GM12878 (cell line): ENCODE results near the gene GTF2B. TPM values are rescaled to one million over a fixed set of nuclear protein-coding genes. Genes with fewer than 3 reads are reported as not detected.

ENCODE experiments used
- BACH1 ChIP-seq: fragments of 450-650 bp; IDR thresholded peaks from 2 replicates; pipeline ENCODE4 v1.6.1; 2017; ENCODE audit warnings: mild to moderate bottlenecking, borderline replicate concordance
- CHD4 ChIP-seq: fragments of 200-600 bp; sonication (generic); IDR thresholded peaks from 2 replicates; pipeline ENCODE4 v1.6.1; 2016; ENCODE audit warnings: mild to moderate bottlenecking
- CREM ChIP-seq: IDR thresholded peaks from 2 replicates; pipeline ENCODE4 v1.6.1; 2014; ENCODE audit warnings: antibody characterized with exemption, low read depth
- DPF2 ChIP-seq: fragments of 450-650 bp; IDR thresholded peaks from 2 replicates; pipeline ENCODE4 v1.6.1; 2017; ENCODE audit warnings: mild to moderate bottlenecking
- EGR1 ChIP-seq, 2 experiments: IDR thresholded peaks; 1 replicate in 1 of 2; 2 replicates in 1 of 2; pipeline ENCODE4 v1.6.1; 2011 to 2012; ENCODE audit warnings: low read depth in 2 of 2, low read length in 2 of 2, borderline replicate concordance in 1 of 2, mild to moderate bottlenecking in 1 of 2, moderate library complexity in 1 of 2
- ESRRA ChIP-seq: IDR thresholded peaks from 2 replicates; pipeline ENCODE4 v1.6.1; 2012; ENCODE audit warnings: mild to moderate bottlenecking, low read length, improper control_type of control experiment
- ETV6 ChIP-seq, 2 experiments: fragments of 450-650 bp in 1 of 2; IDR thresholded peaks in 1 of 2; conservative IDR thresholded peaks in 1 of 2; 2 replicates each; pipeline ENCODE4 v1.6.1; 2014; ENCODE audit warnings: antibody characterized with exemption in 1 of 2, borderline replicate concordance in 1 of 2, low read depth in 1 of 2, mild to moderate bottlenecking in 1 of 2, moderate library complexity in 1 of 2
- JUNB ChIP-seq: IDR thresholded peaks from 2 replicates; pipeline ENCODE4 v1.6.1; 2016; ENCODE audit warnings: antibody characterized with exemption, mild to moderate bottlenecking
- MTA2 ChIP-seq: fragments of 450-650 bp; IDR thresholded peaks from 2 replicates; pipeline ENCODE4 v1.6.1; 2016; ENCODE audit warnings: low read depth, mild to moderate bottlenecking, moderate library complexity
- MTA3 ChIP-seq: IDR thresholded peaks from 2 replicates; pipeline ENCODE4 v1.6.1; 2012; ENCODE audit warnings: low read length, inconsistent platforms, borderline replicate concordance
- MXI1 ChIP-seq: fragments of 150-350 bp; IDR thresholded peaks from 2 replicates; pipeline ENCODE4 v1.6.1; 2011; ENCODE audit warnings: low read depth, mild to moderate bottlenecking, inconsistent platforms, low read length, improper control_type of control experiment
- NFIC ChIP-seq: IDR thresholded peaks from 2 replicates; pipeline ENCODE4 v1.6.1; 2012; ENCODE audit warnings: low read depth, mild to moderate bottlenecking, inconsistent platforms, low read length, moderate library complexity
- NFXL1 ChIP-seq: fragments of 450-650 bp; IDR thresholded peaks from 2 replicates; pipeline ENCODE4 v1.6.1; 2017; ENCODE audit warnings: antibody characterized with exemption, mild to moderate bottlenecking, borderline replicate concordance
- NFYB ChIP-seq: IDR thresholded peaks from 2 replicates; pipeline ENCODE4 v1.6.1; 2011; ENCODE audit warnings: low read depth, mild to moderate bottlenecking, low read length, improper control_type of control experiment, moderate library complexity; ENCODE audit not compliant: insufficient read depth
- RAD51 ChIP-seq: fragments of 450-650 bp; IDR thresholded peaks from 2 replicates; pipeline ENCODE4 v1.6.1; 2016; ENCODE audit warnings: moderate library complexity, mild to moderate bottlenecking, inconsistent platforms
- RB1 ChIP-seq: fragments of 450-650 bp; formaldehyde crosslinking; IDR thresholded peaks from 2 replicates; pipeline ENCODE4 v1.6.1; 2017; ENCODE audit warnings: mild to moderate bottlenecking, borderline replicate concordance
- RELA ChIP-seq: fragments of 450-650 bp; IDR thresholded peaks from 2 replicates; pipeline ENCODE4 v1.8.0; 2014; ENCODE audit warnings: borderline replicate concordance; ENCODE audit not compliant: partially characterized antibody
- STAT1 ChIP-seq: fragments of 450-650 bp; conservative IDR thresholded peaks from 2 replicates; pipeline ENCODE4 v1.6.1; 2014; ENCODE audit warnings: antibody characterized with exemption, mild to moderate bottlenecking
- SUPT20H ChIP-seq: IDR thresholded peaks from 2 replicates; pipeline ENCODE4 v1.6.1; 2011; ENCODE audit warnings: low read depth, mild to moderate bottlenecking, low read length, moderate library complexity, borderline replicate concordance; ENCODE audit not compliant: control insufficient read depth
- ZBED1 ChIP-seq: IDR thresholded peaks from 2 replicates; pipeline ENCODE4 v1.6.1; 2016; ENCODE audit warnings: borderline replicate concordance
- polyA plus RNA-seq, 11 experiments: library from polyadenylated mRNA; depleted of rRNA in 4 of 11; unstranded in 6 of 11; stranded (reverse) in 5 of 11; fragments of >200 nt; fragmentation: Nextera tagmentation in 4 of 11; fragmentation: Illumina TruSeq in 1 of 11; extraction: Ambion mirVana in 4 of 11; extraction: Trizol in 1 of 11; gene quantifications; 1 replicate in 1 of 11; 2 replicates in 10 of 11; pipeline versions ENCODE4 v1.2.1 to v1.2.3, GENCODE V29; 2011 to 2016; ENCODE audit warnings: inconsistent platforms in 2 of 11, missing spikeins in 2 of 11, low read depth in 1 of 11
- total RNA-seq, 4 experiments: library from RNA; depleted of rRNA in 3 of 4; stranded (reverse); fragments of >200 nt in 3 of 4; fragmentation: Illumina TruSeq in 1 of 4; extraction: Trizol in 1 of 4; gene quantifications; 2 replicates each; pipeline versions ENCODE4 v1.2.1 to v1.2.3, GENCODE V29; 2013 to 2021
- TF ChIP-seq, protein P1 (sequence below): IDR thresholded peaks from 2 replicates; pipeline ENCODE4 v1.6.1; 2012; ENCODE audit warnings: low read length, inconsistent platforms
- TF ChIP-seq, protein P2 (sequence below): fragments of 150-350 bp; IDR thresholded peaks from 2 replicates; pipeline ENCODE4 v1.6.1; 2014; ENCODE audit warnings: mild to moderate bottlenecking, low read depth, low read length
- TF ChIP-seq, protein P3 (sequence below): IDR thresholded peaks from 2 replicates; pipeline ENCODE4 v1.6.1; 2012; ENCODE audit warnings: low read depth, low read length, improper control_type of control experiment
- TF ChIP-seq, protein P4 (sequence below): IDR thresholded peaks from 2 replicates; pipeline ENCODE4 v1.6.1; 2012; ENCODE audit warnings: mild to moderate bottlenecking, low read depth, low read length

GTF2B gene
- total and polyA plus RNA-seq, 10 of the 15 experiments (the other 5 are each of a cell fraction or from before 2014, with no cell fraction given) = 27.9 to 79.7 (median 59.5) TPM

DNA sequence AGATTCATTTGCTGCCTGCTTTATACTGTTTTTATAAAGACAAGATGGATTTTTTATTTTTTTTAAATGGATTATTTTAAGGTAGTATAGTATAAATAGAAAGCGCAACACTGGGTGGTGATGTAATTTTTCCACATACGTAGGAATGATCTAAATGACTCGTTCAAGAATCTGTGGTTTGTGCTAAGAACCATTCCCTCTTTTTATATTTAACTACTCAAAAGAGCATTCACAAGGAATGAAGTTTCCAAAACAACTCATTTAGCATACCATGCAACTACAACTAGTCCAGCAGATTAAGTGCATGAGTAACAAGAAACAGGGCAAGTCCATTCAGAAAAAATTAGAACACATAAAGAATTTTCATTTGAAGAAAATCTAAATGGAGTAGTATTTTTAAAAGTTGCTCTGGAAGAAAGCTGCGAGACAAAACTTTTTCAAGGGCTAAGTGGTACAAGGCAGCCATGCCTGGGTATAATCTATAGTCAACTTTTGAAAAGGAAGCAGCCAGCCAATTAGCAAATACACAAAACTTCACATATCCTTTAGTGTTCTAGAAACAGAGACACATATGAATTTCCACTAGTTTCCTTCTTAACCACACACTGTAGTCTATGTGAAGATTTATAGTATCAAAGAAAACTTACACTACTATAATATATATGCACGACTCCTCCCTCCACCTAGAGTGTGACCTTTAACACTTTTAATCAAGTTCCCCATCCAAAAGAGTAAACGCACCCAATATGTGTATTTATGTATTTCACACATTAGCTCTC lies 23.4 kb downstream of the GTF2B start (continued):
- TF ChIP-seq, protein P1, sequence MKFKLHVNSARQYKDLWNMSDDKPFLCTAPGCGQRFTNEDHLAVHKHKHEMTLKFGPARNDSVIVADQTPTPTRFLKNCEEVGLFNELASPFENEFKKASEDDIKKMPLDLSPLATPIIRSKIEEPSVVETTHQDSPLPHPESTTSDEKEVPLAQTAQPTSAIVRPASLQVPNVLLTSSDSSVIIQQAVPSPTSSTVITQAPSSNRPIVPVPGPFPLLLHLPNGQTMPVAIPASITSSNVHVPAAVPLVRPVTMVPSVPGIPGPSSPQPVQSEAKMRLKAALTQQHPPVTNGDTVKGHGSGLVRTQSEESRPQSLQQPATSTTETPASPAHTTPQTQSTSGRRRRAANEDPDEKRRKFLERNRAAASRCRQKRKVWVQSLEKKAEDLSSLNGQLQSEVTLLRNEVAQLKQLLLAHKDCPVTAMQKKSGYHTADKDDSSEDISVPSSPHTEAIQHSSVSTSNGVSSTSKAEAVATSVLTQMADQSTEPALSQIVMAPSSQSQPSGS = peak; percentile 59; the same call in 1 of the 2 replicates
- TF ChIP-seq MXI1 = no peak
- no peak for TF ChIP-seq RELA
- TF ChIP-seq NFYB = no peak
- TF ChIP-seq BACH1 = no peak
- no peak for TF ChIP-seq EGR1 (IDR thresholded peaks at IDR 0.05; ENCODE audit: borderline replicate concordance in 1 of 2, low read depth in 2 of 2, low read length in 2 of 2)
- 0 out of 2 replicates have a peak, but pooled peaks have one; percentile 50 for TF ChIP-seq CREM
- TF ChIP-seq, protein P2, sequence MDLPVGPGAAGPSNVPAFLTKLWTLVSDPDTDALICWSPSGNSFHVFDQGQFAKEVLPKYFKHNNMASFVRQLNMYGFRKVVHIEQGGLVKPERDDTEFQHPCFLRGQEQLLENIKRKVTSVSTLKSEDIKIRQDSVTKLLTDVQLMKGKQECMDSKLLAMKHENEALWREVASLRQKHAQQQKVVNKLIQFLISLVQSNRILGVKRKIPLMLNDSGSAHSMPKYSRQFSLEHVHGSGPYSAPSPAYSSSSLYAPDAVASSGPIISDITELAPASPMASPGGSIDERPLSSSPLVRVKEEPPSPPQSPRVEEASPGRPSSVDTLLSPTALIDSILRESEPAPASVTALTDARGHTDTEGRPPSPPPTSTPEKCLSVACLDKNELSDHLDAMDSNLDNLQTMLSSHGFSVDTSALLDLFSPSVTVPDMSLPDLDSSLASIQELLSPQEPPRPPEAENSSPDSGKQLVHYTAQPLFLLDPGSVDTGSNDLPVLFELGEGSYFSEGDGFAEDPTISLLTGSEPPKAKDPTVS = no peak
- no peak for TF ChIP-seq STAT1
- TF ChIP-seq, protein P3, sequence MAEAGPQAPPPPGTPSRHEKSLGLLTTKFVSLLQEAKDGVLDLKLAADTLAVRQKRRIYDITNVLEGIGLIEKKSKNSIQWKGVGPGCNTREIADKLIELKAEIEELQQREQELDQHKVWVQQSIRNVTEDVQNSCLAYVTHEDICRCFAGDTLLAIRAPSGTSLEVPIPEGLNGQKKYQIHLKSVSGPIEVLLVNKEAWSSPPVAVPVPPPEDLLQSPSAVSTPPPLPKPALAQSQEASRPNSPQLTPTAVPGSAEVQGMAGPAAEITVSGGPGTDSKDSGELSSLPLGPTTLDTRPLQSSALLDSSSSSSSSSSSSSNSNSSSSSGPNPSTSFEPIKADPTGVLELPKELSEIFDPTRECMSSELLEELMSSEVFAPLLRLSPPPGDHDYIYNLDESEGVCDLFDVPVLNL = no peak
- no peak for TF ChIP-seq RB1
- no peak for TF ChIP-seq CHD4
- no peak for TF ChIP-seq SUPT20H
- TF ChIP-seq, protein P4, sequence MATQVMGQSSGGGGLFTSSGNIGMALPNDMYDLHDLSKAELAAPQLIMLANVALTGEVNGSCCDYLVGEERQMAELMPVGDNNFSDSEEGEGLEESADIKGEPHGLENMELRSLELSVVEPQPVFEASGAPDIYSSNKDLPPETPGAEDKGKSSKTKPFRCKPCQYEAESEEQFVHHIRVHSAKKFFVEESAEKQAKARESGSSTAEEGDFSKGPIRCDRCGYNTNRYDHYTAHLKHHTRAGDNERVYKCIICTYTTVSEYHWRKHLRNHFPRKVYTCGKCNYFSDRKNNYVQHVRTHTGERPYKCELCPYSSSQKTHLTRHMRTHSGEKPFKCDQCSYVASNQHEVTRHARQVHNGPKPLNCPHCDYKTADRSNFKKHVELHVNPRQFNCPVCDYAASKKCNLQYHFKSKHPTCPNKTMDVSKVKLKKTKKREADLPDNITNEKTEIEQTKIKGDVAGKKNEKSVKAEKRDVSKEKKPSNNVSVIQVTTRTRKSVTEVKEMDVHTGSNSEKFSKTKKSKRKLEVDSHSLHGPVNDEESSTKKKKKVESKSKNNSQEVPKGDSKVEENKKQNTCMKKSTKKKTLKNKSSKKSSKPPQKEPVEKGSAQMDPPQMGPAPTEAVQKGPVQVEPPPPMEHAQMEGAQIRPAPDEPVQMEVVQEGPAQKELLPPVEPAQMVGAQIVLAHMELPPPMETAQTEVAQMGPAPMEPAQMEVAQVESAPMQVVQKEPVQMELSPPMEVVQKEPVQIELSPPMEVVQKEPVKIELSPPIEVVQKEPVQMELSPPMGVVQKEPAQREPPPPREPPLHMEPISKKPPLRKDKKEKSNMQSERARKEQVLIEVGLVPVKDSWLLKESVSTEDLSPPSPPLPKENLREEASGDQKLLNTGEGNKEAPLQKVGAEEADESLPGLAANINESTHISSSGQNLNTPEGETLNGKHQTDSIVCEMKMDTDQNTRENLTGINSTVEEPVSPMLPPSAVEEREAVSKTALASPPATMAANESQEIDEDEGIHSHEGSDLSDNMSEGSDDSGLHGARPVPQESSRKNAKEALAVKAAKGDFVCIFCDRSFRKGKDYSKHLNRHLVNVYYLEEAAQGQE = no peak
- TF ChIP-seq MTA3 = no peak
- no peak for TF ChIP-seq MTA2
- no peak for TF ChIP-seq ESRRA
- peak; percentile 84 for TF ChIP-seq JUNB
- TF ChIP-seq ZBED1 = no peak
- no peak for TF ChIP-seq RAD51
- TF ChIP-seq DPF2 = no peak
- TF ChIP-seq ETV6 (conservative IDR thresholded peaks at IDR 0.05 in 1 of 2, IDR thresholded peaks at IDR 0.05 in 1 of 2; ENCODE audit: borderline replicate concordance in 1 of 2, low read depth in 1 of 2) = no peak
- peak; percentile 77 for TF ChIP-seq NFIC
- no peak for TF ChIP-seq NFXL1
